ENCODE results near the gene MYO10. TPM values are rescaled to one million over a fixed set of nuclear protein-coding genes. Genes with fewer than 3 reads are reported as not detected.
"Not testable (repeated sequence)": the region's sequence is repeated elsewhere in the genome, so short reads cannot be mapped to it uniquely, and the experiment has no call there.

Gene MYO10
- total RNA-seq, 2 experiments from 2014 or later, result not detected

GRCh38 chr5:16834029-16834428 lies 102.1 kb downstream of the MYO10 start:
- Mint-ChIP-seq H3K36me3 (ENCODE audit: low read depth) (no peaks in the 10 kb centered on the region), H3K27me3 (peaks cover 19% of the 10 kb centered on the region), H3K4me1 (ENCODE audit: low read depth) (no peaks in the 10 kb centered on the region), H3K27ac (no peak overlapping the region), H3K9me3 (peaks cover 3% of the 10 kb centered on the region), H3K4me3 (no peak overlapping the region)
- intact Hi-C loops (cut with DNase I, micrococcal nuclease), result no loop called here
- no peak for ATAC-seq (ENCODE audit: poor library complexity)
- ChIA-PET POLR2A (no interaction called here), CTCF (no interaction called here)
- no peak for TF ChIP-seq CTCF (IDR thresholded peaks at IDR 0.05)
- Histone ChIP-seq H3K27ac (ENCODE audit: low read depth in 1 of 2, low read length in 2 of 2) (no peak overlapping the region), H3K36me3 (ENCODE audit: insufficient read depth, low read length) (no peaks in the 10 kb centered on the region), H3K9me3 (ENCODE audit: control insufficient read depth in 1 of 2, insufficient read depth in 1 of 2, low read length in 2 of 2) (no peaks in the 10 kb centered on the region), H3K4me3 (ENCODE audit: low read length) (no peak overlapping the region), H3K27me3 (ENCODE audit: control insufficient read depth in 1 of 2, insufficient read depth in 2 of 2, low read length in 2 of 2) (no peaks in the 10 kb centered on the region), H3K4me1 (ENCODE audit: insufficient read depth, low read length) (no peaks in the 10 kb centered on the region)
- no peak for DNase-seq

- H3K36me3 Mint-ChIP-seq (ENCODE audit: low read depth); H3K27ac Mint-ChIP-seq; H3K27me3 ChIP-seq (ENCODE audit: control insufficient read depth in 1 of 2, insufficient read depth in 2 of 2, low read length in 2 of 2); H3K4me1 Mint-ChIP-seq (ENCODE audit: low read depth); H3K27ac ChIP-seq (ENCODE audit: low read depth in 1 of 2, low read length in 2 of 2); H3K4me3 Mint-ChIP-seq; H3K9me3 ChIP-seq (ENCODE audit: control insufficient read depth in 1 of 2, insufficient read depth in 1 of 2, low read length in 2 of 2); H3K4me3 ChIP-seq (ENCODE audit: low read length); DNase-seq; ATAC-seq (ENCODE audit: poor library complexity); H3K36me3 ChIP-seq (ENCODE audit: insufficient read depth, low read length); H3K4me1 ChIP-seq (ENCODE audit: insufficient read depth, low read length); intact Hi-C loops (cut with DNase I, micrococcal nuclease); CTCF ChIA-PET; H3K9me3 Mint-ChIP-seq; POLR2A ChIA-PET: not testable (repeated sequence)
- peaks cover 20% of the 10 kb centered on the region for H3K27me3 Mint-ChIP-seq
These were observed 104.8 kb downstream of the MYO10 start for GRCh38 chr5:16831326-16831725.

GRCh38 chr5:16827755-16828154 lies 108.3 kb downstream of the MYO10 start:
- DNase-seq (no peak), ATAC-seq (ENCODE audit: poor library complexity) (no peak)
- no peaks in the 10 kb centered on the region for H3K36me3 Mint-ChIP-seq (ENCODE audit: low read depth)
- H3K27me3 Mint-ChIP-seq, result peaks cover 18% of the 10 kb centered on the region
- peaks cover 1% of the 10 kb centered on the region for H3K9me3 Mint-ChIP-seq
- intact Hi-C loops (cut with DNase I, micrococcal nuclease), result no loop called here
- H3K27ac ChIP-seq (ENCODE audit: low read depth in 1 of 2, low read length in 2 of 2), result no peak overlapping the region
- no peak for TF ChIP-seq CTCF (IDR thresholded peaks at IDR 0.05)
- no peak overlapping the region for H3K4me3 ChIP-seq (ENCODE audit: low read length)
- H3K27me3 ChIP-seq (ENCODE audit: control insufficient read depth in 1 of 2, insufficient read depth in 2 of 2, low read length in 2 of 2), result no peaks in the 10 kb centered on the region
- no peak overlapping the region for H3K4me3 Mint-ChIP-seq
- CTCF ChIA-PET, result no interaction called here
- no peaks in the 10 kb centered on the region for H3K4me1 Mint-ChIP-seq (ENCODE audit: low read depth)
- H3K4me1 ChIP-seq (ENCODE audit: insufficient read depth, low read length), result no peaks in the 10 kb centered on the region
- H3K27ac Mint-ChIP-seq, result no peak overlapping the region
- no peaks in the 10 kb centered on the region for H3K9me3 ChIP-seq (ENCODE audit: control insufficient read depth in 1 of 2, insufficient read depth in 1 of 2, low read length in 2 of 2)
- no peaks in the 10 kb centered on the region for H3K36me3 ChIP-seq (ENCODE audit: insufficient read depth, low read length)
- POLR2A ChIA-PET, result no interaction called here

- Mint-ChIP-seq H3K27me3 (peaks cover 16% of the 10 kb centered on the region), H3K27ac (no peak overlapping the region), H3K4me3 (no peak overlapping the region), H3K36me3 (ENCODE audit: low read depth) (no peaks in the 10 kb centered on the region), H3K4me1 (ENCODE audit: low read depth) (no peaks in the 10 kb centered on the region), H3K9me3 (no peaks in the 10 kb centered on the region)
- ATAC-seq (ENCODE audit: poor library complexity) (no peak), DNase-seq (no peak)
- H3K4me3 ChIP-seq (ENCODE audit: low read length), result no peak overlapping the region
- TF ChIP-seq CTCF (IDR thresholded peaks at IDR 0.05), result no peak
- intact Hi-C loops (cut with DNase I, micrococcal nuclease), result no loop called here
- ChIA-PET POLR2A (no interaction called here), CTCF (no interaction called here)
- no peaks in the 10 kb centered on the region for H3K27me3 ChIP-seq (ENCODE audit: control insufficient read depth in 1 of 2, insufficient read depth in 2 of 2, low read length in 2 of 2)
- no peaks in the 10 kb centered on the region for H3K9me3 ChIP-seq (ENCODE audit: control insufficient read depth in 1 of 2, insufficient read depth in 1 of 2, low read length in 2 of 2)
- H3K4me1 ChIP-seq (ENCODE audit: insufficient read depth, low read length), result no peaks in the 10 kb centered on the region
- no peaks in the 10 kb centered on the region for H3K36me3 ChIP-seq (ENCODE audit: insufficient read depth, low read length)
- no peak overlapping the region for H3K27ac ChIP-seq (ENCODE audit: low read depth in 1 of 2, low read length in 2 of 2)
These were observed 109.5 kb downstream of the MYO10 start for GRCh38 chr5:16826379-16827125.

Data from CD4-positive, alpha-beta T cell (primary cell).